ENCODE results near the gene UBAP2.

UBAP2 gene

DNA sequence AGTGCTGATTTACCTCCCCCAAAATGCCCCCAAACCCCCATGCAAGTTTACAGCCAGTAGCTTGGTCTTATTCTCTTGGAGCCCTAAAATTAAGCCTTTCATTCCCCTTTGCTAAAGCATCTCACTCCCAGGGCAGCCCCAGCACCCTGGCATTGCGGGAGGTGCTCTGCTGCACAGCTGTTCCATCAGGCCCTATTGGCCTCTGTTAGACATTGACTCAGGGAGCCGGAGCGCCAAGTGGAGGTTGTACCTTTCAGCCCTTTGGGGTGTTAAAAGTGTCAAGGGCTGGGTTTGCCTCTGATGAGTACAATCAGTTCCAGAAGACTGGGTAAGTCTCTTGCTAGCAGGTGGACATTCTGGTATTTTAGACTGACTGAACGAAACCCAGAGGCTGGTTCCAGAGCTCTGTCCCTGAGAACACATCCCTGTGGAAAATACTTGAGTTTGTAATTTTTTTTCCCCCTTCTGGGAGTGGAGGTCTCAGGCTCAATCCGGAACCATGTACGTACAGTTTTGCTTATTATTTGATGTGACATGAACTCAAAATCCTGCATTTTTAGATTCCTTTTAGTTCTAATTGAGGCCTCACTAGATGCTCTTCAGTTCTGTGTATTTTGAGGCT lies 129.3 kb downstream of the UBAP2 start:
- DNase-seq = no peak

DNA sequence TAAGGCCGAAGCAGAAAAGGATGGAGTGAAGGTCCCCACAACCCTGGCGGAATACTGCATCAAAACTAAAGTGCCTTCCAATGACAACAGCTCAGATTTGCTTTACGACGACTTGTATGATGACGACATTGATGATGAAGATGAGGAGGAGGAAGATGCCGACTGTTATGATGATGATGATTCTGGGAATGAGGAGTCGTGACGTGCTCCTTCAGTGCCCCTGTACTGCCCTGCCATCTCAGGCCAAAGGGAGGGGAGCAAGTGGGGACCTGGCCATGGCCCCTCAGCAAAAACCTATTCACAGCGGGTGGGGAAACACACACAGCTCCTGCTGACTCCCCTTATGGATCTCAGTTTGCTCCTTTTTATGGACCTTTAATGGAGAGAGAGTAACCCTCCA lies 131.7 kb downstream of the UBAP2 start:
- DNase-seq = no peak

DNA sequence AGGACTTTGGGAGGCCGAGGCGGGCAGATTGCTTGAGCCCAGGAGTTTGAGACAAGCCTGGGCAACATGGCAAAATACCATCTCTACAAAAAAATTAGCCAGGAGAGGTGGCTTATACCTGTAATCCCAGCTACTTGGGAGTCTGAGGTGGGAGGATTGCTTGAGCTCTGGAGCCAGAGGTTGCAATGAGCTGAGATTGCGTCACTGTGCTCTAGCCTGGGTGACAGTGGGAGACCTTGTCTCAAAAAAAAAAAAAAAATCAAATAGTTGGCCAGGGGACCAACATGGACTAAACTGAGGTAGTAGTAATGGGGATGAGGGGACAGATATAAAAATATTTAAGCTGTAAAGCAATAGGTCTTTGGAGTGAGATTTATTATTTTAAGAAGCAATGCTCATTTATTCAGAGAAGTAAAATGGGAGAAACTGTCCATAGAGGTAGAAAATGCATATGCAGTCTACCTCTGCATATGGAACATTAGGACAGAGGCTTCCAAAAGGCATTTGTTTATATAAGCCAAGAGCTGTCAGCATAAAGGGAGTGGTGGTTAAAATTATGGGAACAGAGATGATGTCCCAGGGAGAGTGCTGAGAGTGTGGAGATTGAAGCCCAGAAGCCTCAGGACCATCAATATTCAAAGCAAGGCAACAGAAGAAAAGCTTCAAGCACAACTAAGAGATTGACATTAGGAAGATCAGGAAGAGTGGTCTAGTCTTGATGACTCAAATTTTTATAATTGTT lies 133.6 kb downstream of the UBAP2 start:
- DNase-seq = no peak

DNA sequence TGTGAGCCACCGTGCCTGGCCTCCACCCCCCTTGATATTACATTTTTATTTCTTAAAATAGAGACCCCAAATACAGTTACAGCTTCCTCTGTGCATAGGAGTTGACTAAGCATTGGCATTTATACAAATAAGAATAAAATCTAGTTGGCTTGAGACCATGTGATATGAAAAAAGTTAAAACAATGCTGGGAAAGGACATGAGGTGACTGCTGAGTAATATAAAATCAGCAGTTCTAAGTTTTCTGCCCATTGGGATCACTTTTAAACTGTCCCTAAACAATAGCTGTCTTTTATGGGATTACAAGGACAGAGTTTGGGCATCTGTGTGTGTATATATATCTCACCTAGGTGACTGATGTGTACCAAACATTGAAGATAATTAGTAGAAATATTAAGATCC lies 135.1 kb downstream of the UBAP2 start:
- no peak for DNase-seq

DNA sequence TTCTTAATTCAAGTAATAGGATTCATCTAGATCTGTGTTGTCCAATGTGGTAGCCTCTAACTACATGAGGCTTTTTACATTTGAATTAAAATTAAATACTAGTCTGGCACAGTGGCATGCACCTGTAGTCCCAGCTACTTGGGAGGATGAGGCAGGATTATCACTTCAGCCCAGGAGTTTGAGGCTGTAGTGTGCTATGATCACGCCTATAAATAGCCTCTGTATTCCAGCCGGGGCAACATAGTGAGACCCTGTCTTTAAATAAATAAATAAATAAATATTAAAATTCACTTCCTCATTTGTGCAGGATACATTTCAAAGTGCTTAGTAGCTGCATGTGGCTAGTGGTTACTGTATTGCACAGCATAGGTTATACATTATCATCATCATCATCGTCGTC lies 139.9 kb downstream of the UBAP2 start:
- no peak for DNase-seq

DNA sequence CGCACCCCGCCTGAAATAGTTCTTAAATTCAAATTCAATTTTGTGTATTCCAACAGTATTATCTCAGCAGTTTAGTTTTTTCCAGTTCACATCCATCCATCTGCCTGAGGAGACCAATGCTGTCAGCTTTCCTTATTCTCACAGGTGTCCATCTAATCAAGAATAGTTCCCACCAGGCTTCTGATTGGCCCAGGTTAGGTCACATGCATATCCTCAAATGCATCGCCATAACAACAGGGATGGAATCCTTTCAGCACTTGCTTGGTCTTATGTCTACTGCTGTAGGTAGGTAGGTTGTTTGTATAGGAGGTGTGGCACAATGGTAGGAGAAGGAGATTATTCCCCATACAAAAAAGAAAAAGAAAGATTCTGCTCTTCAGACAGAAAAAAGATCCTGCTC lies 140.6 kb downstream of the UBAP2 start:
- no peak for DNase-seq

DNA sequence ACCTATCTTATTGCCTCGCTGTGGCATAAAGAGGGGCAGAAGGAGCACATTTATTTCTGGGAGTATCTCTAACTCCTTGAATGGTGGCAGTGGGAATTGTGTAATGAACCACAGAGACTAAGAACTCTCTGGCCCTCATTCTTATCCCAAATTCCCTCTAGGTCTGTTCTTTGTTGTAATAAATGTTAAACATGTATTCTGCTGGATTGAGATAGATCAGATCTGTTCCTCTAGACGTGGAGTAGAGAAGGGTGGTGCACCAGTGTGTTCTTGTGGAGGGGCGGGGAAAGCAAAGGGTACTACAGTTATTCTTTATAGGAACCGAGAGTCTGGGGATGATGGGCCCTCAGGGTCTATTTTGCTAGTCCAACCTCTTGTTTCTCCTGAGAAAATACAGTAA lies 141.3 kb downstream of the UBAP2 start:
- DNase-seq = no peak

DNA sequence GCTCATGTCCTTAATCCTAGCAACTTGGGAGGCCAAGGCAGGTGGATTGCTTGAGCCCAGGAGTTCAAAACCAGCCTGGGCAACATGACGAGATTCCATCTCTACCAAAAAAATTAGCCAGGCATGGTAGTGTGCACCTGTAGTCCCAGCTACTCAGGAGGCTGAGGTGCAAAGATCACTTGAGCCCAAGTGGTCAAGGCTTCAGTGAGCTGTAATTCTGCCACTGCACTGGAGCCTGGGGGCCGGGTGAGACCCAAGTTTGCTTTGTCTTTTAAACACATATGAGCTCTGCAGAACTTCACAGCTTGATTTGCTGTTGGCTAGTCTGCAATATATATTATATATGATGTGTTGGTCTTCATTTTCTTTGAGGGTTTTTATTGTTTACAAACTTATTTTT lies 141.9 kb downstream of the UBAP2 start:
- DNase-seq = no peak

DNA sequence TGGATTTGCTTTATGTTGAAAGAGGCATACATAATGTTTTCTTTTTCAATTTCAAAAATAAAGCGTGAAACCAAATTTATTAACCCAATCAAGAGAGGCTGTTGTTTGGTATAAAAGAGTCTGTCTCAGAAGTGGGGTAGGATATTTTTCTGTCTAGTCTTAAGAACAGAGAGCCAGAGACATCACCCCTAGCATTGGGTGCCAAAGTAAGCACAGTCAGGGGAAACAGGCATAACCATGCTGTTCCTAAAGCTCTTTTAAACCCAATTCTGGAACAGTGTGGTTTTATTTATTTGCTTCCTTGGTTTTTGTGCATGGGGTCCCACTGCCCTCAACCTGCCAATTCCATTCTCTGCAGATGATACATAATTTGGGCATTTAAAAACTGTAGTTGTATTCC lies 143.6 kb downstream of the UBAP2 start:
- no peak for DNase-seq

DNA sequence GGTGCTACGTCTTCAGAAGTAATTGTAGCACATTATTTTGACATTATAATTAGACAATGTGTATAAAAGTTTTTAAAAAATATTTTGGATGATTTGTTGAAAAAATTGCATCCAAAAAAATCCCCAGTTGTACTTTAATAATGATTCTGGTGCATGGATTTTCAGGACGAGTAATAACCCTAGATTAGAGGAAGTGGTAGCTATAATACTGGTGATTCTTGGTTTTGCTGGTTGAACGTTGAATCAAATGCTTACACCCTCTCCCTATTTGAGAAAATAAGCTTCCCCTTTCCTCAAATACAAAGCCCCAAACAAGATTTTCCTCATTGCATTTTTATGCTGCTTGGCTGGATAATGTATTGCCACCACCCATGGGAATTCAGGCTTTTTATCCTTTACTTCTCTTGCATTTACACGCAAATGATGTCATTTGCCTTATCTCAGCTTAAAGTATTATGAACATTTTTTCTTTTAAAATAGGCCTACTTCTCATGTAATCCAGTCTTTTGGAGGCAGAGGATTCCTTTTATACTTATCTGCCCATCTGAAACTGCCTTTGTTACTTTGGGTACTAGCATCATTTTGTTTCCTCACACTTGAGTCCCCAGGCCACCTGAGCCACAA lies 145.4 kb downstream of the UBAP2 start:
- DNase-seq = no peak

DNA sequence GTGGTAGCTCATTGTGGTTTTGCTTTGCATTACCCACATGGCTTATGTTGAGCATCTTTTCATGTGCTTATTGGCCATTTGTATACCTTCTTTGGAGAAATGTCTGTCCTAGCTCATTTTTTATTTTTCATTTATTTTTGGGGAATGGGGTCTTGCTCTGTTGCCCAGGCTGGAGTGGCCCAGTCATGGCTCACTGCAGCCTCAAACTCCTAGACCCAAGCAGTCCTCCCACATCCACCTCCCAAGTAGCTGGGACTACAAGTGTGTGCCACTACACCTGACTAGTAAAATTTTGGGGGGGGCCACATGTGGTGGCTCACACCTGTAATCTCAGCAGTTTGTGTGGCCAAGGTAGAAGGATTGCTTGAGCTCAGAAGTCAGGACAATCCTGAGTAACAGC lies 154.4 kb downstream of the UBAP2 start:
- DNase-seq = no peak

DNA sequence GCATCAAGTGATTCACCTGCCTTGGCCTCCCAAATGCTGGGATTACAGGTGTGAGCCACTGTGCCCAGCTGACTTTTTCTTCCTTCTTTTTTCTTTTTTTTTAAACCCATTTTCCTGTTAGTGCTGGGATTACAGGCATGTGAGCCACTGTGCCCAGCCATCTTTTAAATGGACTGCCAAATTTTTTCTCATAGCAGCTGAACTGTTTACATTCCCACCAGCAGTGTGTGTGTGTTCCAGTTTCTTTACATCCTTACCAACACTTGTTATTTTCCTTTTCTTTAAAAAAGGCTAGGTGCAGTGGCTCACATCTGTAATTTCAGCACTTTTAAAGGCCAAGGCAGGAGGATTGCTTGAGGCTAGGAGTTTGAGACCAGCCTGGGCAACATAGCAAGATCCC lies 154.8 kb downstream of the UBAP2 start:
- no peak for DNase-seq

DNA sequence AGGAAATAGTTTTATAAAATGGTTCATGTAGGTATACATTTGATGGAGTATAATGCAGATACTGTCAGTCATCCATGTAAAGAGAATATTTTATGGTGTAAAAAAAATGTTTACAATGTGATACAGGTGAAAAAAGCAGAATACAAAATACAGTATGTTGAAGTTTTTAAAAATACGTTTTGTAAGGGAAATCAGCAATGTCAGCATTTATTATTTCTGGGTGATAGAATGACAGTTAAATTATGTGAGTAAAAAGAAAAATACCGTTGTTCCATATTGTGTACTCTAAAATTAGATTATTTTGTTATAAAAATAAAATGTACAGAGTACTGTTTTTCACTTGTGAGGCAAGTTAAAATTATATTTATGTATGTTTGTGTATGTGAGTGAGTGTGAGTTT lies 162.7 kb downstream of the UBAP2 start:
- no peak for DNase-seq

DNA sequence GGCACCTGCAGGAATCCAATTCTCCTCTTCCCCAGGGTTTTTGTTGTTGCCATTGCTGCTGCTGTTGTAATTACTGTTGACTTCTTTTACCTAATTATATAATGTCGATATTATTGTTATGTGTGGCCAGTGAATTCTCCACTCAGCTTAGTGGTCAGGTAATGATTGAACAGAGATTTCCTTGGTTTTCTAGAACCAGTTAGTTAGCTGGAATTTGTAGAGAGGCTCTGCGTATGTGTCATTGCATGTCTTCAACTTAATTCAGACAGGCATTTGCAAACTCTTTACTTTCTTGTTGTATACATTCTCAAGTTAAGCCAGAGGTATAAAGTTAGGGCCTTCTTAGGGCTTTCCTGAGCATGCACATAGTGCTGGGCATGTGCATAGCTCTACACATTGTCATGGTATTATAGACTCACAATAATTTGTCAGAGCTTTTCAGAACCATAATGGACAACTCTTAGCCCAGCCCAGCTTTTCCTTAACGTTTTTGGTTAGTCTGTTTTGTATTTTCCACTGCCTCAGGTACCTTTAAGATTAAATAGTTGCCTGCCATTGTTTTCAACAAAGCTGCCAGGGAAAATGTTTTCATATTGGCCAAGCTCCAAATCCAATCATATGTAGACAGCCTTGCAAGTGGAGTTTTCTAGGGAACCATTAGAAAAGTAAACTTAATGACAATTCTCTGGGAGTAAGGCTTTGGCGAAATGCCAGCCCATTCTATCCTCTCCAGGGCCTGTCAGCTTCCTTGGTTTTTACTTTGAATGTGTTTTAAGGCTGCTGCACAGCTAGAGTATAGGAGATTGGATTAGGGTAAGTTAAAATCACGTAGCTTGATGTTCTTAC lies 163.6 kb downstream of the UBAP2 start:
- no peak for DNase-seq

DNA sequence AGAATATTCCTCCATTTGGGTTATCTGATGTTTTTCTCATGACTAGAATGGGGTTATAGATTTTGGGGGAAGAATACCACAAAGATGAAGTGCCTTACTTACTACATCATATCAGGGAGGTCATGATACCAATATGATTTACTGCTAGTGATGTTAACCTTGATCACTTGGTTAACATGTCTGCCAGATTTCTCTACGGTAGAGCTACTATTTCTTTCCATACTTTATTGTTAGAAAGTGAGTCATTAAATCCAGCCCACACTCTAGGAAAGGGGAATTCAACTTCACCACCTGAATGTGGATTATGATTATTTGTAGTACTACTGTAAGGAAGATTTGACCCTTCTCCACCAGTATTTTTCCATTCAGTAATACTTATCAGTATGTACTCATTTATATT lies 167.1 kb downstream of the UBAP2 start:
- DNase-seq = no peak

DNA sequence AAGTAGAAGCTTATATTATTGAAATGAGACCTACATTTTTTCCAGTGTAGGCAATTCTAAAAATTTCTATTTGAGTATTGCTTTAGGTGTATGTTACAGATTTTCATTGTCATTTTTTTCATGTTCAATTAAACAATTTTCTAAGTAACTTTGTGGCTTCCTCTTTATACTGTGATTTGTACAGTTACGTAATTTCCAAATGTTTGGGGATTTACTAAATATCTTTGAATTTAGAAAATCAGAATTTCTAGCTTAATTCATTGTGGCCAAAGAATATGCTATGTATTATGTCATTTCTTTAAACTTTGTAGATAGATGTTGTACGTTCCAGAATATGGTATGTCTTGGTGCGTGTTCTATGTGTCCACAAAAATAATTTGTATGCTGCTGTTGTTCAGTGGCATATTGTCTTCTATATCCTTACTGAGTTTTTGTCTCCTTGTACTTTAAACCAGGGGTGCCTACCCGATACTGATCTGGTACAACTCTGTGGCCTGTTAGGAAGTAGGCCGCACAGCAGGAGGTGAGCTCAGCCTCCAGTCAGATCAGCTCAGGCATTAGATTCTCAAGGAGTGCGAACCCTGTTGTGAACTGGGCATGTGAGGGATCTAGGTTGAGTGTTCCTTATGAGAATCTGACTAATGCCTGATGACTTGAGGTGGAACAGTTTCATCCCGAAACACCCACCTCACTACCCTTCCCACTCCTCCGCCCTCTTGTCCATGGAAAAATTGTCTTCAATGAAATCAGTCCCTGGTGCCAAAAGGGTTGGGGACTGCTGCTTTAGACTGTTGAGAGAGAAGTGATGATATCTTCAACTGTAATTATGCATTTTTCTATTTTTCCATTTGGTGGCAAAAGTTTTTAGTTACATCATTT lies 168.2 kb downstream of the UBAP2 start:
- DNase-seq = peak; percentile 13

DNA sequence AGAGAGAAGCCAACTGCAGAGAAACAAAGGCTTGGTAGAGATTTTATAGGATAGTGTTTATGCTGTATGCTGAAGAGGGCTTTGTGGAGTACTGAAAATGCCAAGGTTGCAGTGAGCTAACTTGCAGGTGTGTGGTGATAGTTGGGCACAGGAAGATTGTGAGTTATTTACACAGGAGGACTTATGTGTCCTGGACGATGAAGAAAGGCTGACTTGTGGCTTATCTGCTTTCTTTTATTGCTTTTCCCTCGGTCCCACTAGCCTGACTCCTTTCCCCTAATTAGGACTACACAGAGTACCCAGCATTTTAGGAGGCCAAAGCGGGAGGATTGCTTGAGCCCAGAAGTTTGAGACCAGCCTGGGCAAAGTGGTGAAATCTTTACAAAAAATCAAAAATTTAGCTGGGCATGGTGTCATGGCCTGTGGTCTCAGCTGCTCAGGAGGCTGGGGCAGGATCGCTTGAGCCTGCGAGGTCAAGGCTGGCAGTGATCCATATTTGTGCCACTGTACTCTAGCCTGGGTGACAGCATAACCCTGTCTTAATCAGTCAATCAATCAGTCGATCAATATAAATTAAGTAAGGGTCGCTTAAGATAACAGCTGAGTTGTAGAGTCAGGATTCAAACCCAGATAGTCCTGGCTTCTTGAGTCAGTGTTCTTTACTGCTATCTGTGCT lies 169.9 kb downstream of the UBAP2 start:
- no peak for DNase-seq

DNA sequence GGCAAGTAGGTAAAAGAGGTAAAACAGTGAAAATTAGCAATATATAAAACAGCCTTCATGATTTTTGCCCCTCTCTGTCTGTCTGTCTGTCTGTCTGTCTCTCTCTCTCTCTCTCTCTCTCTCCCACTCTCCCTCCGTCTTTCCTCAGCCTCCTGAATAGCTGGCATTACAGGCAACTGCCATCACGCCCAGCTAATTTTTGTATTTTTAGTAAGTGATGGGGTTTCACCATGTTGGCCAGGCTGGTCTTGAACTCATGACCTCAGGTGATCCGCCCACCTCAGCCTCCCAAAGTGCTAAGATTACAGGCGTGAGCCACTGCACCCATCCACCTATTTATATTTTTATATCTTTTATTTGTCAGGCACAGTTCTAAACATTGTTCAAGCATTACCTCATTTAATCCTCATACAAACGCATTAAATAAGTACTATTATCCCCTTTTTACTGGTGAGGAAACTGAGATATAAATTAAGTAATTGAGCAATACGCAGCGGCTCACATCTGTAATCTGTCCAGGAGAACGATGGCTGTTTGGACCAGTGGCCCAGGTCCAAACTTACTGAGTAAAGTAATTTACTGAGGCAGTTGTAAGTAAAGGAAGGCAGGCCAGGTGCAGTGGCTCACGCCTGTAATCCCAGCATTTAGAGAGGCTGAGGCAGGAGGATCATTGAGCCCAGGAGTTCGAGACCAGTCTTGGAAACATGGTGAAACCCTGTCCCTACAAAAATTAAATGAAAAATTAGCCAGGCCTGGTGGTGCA lies 170.8 kb downstream of the UBAP2 start:
- DNase-seq = no peak
